ENCODE results near the gene MAVS.

- TF ChIP-seq CTCF (IDR thresholded peaks at IDR 0.05; ENCODE audit: insufficient read depth, low read length, poor library complexity, severe bottlenecking): no peak
- no peak for TF ChIP-seq EZH2phosphoT487 (conservative IDR thresholded peaks at IDR 0.05; ENCODE audit: low read length)
Measured at GRCh38 chr20:3902446-3902845, 55.8 kb downstream of the MAVS start.
